ENCODE data around the gene ILF2. TPM values are rescaled to one million over a fixed set of nuclear protein-coding genes. Genes with fewer than 3 reads are reported as not detected.

Gene ILF2
- total RNA-seq, 1 donor from 2014 or later = 185 TPM

DNA sequence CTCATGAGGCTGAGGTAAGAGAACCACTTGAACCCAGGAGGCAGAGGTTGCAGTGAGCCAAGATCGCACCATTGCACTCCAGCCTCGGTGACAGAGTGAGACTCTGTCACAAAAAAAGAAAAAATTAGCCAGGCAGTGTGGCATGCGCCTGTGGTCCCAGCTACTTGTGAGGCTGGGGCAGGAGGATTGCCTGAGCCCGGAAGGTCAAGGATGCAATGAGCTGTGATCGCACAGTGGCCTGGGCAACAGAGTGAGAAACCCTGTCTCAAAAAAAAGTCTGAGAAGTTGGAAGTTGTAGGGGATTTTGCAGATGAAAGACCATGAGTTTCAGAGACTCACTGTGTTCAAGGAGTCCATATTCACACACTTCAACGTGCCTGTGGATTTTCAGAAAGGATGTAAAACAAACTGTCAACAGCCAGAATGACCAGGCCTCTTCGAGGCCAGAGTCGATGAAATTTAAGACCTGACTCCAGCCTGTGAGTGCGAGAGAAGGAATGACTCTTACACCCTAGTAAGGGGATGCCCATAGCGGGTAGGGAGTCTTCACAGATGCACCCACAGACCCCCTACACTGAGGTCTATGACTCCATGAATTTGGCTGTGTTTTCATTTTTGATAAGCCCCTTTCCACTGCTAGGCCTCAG is 45.7 kb downstream of the ILF2 start:
- Histone ChIP-seq H3K9me3 (ENCODE audit: insufficient read depth, low read depth, low read length) (no peaks in the 10 kb centered on the region), H3K36me3 (ENCODE audit: insufficient read depth, low read length) (peaks cover 35% of the 10 kb centered on the region), H3K27me3 (ENCODE audit: insufficient read depth, low read length) (no peaks in the 10 kb centered on the region), H4K20me1 (ENCODE audit: insufficient read depth, low read length) (peaks cover 13% of the 10 kb centered on the region), H3K4me2 (ENCODE audit: low read length) (peak overlapping the region; percentile 91), H3K9ac (ENCODE audit: low read length) (peak overlapping the region; percentile 13), H3K79me2 (ENCODE audit: insufficient read depth, low read length) (peaks cover 35% of the 10 kb centered on the region), H3K4me1 (ENCODE audit: insufficient read depth, low read length) (peaks cover 27% of the 10 kb centered on the region), H2AFZ (ENCODE audit: low read depth, low read length) (no peak overlapping the region), H3K27ac (ENCODE audit: low read depth, low read length) (no peak overlapping the region), H3K4me3 (ENCODE audit: insufficient read depth, low read depth, low read length) (no peak overlapping the region)
- peaks cover 1% of the 10 kb centered on the region for H3K9me3 Mint-ChIP-seq (ENCODE audit: unreplicated experiment)
- no peak overlapping the region for H3K27ac Mint-ChIP-seq (ENCODE audit: unreplicated experiment)
- DNase-seq (ENCODE audit: low read depth) (no peak), FAIRE-seq (no peak)
- peaks cover 37% of the 10 kb centered on the region for H3K4me1 Mint-ChIP-seq (ENCODE audit: low read depth, unreplicated experiment)
- H3K36me3 Mint-ChIP-seq (ENCODE audit: low read depth, unreplicated experiment) = peaks cover 15% of the 10 kb centered on the region
- TF ChIP-seq, protein P1, sequence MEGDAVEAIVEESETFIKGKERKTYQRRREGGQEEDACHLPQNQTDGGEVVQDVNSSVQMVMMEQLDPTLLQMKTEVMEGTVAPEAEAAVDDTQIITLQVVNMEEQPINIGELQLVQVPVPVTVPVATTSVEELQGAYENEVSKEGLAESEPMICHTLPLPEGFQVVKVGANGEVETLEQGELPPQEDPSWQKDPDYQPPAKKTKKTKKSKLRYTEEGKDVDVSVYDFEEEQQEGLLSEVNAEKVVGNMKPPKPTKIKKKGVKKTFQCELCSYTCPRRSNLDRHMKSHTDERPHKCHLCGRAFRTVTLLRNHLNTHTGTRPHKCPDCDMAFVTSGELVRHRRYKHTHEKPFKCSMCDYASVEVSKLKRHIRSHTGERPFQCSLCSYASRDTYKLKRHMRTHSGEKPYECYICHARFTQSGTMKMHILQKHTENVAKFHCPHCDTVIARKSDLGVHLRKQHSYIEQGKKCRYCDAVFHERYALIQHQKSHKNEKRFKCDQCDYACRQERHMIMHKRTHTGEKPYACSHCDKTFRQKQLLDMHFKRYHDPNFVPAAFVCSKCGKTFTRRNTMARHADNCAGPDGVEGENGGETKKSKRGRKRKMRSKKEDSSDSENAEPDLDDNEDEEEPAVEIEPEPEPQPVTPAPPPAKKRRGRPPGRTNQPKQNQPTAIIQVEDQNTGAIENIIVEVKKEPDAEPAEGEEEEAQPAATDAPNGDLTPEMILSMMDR (IDR thresholded peaks at IDR 0.05; ENCODE audit: insufficient read depth, low read depth, low read length) = no peak
- TF ChIP-seq EZH2 (IDR thresholded peaks at IDR 0.05; ENCODE audit: insufficient read depth, low read length) = no peak
- H3K27me3 Mint-ChIP-seq (ENCODE audit: low read depth, unreplicated experiment) = no peaks in the 10 kb centered on the region
- peak overlapping the region; percentile 97 for H3K4me3 Mint-ChIP-seq (ENCODE audit: unreplicated experiment)

DNA sequence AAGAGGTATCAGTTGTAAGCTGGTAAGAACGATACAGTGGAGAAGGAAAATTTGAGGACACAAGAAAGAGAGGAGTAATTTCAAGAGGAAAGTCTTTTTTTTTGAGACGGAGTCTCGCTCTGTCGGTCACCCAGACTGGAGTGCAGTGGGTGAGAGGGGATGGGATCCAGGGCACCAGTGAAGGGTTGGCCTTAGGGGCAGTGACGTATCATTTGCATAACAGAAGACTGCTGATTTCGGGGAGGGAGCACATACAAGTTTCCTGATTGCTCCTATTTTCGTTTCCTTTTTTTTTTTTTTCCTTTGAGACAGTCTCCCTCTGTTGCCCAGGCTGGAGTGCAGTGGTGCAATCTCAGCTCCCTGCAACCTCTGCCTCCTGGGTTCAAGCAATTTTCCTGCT is 47.7 kb downstream of the ILF2 start:
- Mint-ChIP-seq H3K4me1 (ENCODE audit: low read depth, unreplicated experiment) (peaks cover 30% of the 10 kb centered on the region), H3K27ac (ENCODE audit: unreplicated experiment) (no peak overlapping the region), H3K9me3 (ENCODE audit: unreplicated experiment) (peaks cover 4% of the 10 kb centered on the region), H3K36me3 (ENCODE audit: low read depth, unreplicated experiment) (peaks cover 23% of the 10 kb centered on the region), H3K4me3 (ENCODE audit: unreplicated experiment) (peak overlapping the region; percentile 50), H3K27me3 (ENCODE audit: low read depth, unreplicated experiment) (no peaks in the 10 kb centered on the region)
- Histone ChIP-seq H4K20me1 (ENCODE audit: insufficient read depth, low read length) (peaks cover 13% of the 10 kb centered on the region), H3K79me2 (ENCODE audit: insufficient read depth, low read length) (peaks cover 35% of the 10 kb centered on the region), H3K4me2 (ENCODE audit: low read length) (no peak overlapping the region), H2AFZ (ENCODE audit: low read depth, low read length) (no peak overlapping the region), H3K4me1 (ENCODE audit: insufficient read depth, low read length) (peaks cover 27% of the 10 kb centered on the region), H3K27ac (ENCODE audit: low read depth, low read length) (no peak overlapping the region), H3K9me3 (ENCODE audit: insufficient read depth, low read depth, low read length) (no peaks in the 10 kb centered on the region), H3K4me3 (ENCODE audit: insufficient read depth, low read depth, low read length) (no peak overlapping the region), H3K9ac (ENCODE audit: low read length) (no peak overlapping the region), H3K27me3 (ENCODE audit: insufficient read depth, low read length) (no peaks in the 10 kb centered on the region), H3K36me3 (ENCODE audit: insufficient read depth, low read length) (peaks cover 41% of the 10 kb centered on the region)
- FAIRE-seq (no peak), DNase-seq (ENCODE audit: low read depth) (no peak)
- TF ChIP-seq EZH2 (IDR thresholded peaks at IDR 0.05; ENCODE audit: insufficient read depth, low read length) = no peak
- TF ChIP-seq, protein P1 (IDR thresholded peaks at IDR 0.05; ENCODE audit: insufficient read depth, low read depth, low read length) = no peak

DNA sequence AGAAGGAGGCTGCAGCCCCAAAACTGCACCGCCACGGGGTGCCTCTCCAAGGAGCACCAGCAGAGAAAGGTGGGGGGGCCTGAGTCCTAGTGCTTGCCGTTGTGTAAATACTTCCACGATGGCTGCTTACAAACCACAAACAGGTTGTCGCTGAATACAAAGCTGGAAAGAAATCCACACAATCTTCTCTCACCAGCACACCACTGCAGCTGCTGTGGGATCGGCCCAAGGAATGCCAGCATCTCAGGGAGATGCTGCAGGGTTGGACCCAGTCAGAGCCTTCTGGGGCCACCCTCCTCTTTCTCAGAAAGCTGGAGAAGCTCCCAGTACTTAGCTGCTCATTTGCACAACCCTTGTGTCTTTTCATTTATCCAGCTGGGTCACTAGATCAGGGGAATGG is 51.6 kb downstream of the ILF2 start:
- H3K4me1 Mint-ChIP-seq (ENCODE audit: low read depth, unreplicated experiment) = peaks cover 5% of the 10 kb centered on the region
- H3K9me3 ChIP-seq (ENCODE audit: insufficient read depth, low read depth, low read length) = no peaks in the 10 kb centered on the region
- H2AFZ ChIP-seq (ENCODE audit: low read depth, low read length) = no peak overlapping the region
- no peak overlapping the region for H3K27ac Mint-ChIP-seq (ENCODE audit: unreplicated experiment)
- peaks cover 4% of the 10 kb centered on the region for H3K9me3 Mint-ChIP-seq (ENCODE audit: unreplicated experiment)
- H3K27ac ChIP-seq (ENCODE audit: low read depth, low read length) = no peak overlapping the region
- H3K9ac ChIP-seq (ENCODE audit: low read length) = no peak overlapping the region
- FAIRE-seq (no peak), DNase-seq (ENCODE audit: low read depth) (no peak)
- no peaks in the 10 kb centered on the region for H3K27me3 ChIP-seq (ENCODE audit: insufficient read depth, low read length)
- H4K20me1 ChIP-seq (ENCODE audit: insufficient read depth, low read length) = peaks cover 5% of the 10 kb centered on the region
- no peaks in the 10 kb centered on the region for H3K4me1 ChIP-seq (ENCODE audit: insufficient read depth, low read length)
- peaks cover 21% of the 10 kb centered on the region for H3K36me3 Mint-ChIP-seq (ENCODE audit: low read depth, unreplicated experiment)
- no peak overlapping the region for H3K4me2 ChIP-seq (ENCODE audit: low read length)
- peaks cover 8% of the 10 kb centered on the region for H3K79me2 ChIP-seq (ENCODE audit: insufficient read depth, low read length)
- no peak overlapping the region for H3K4me3 ChIP-seq (ENCODE audit: insufficient read depth, low read depth, low read length)
- H3K27me3 Mint-ChIP-seq (ENCODE audit: low read depth, unreplicated experiment) = no peaks in the 10 kb centered on the region
- peaks cover 31% of the 10 kb centered on the region for H3K36me3 ChIP-seq (ENCODE audit: insufficient read depth, low read length)
- no peak for TF ChIP-seq EZH2 (IDR thresholded peaks at IDR 0.05; ENCODE audit: insufficient read depth, low read length)
- TF ChIP-seq, protein P1 (IDR thresholded peaks at IDR 0.05; ENCODE audit: insufficient read depth, low read depth, low read length) = no peak
- no peak overlapping the region for H3K4me3 Mint-ChIP-seq (ENCODE audit: unreplicated experiment)
